GM21717 (cell line): ENCODE measurements around the gene TOR1A.
"Not testable (repeated sequence)": the region's sequence is repeated elsewhere in the genome, so short reads cannot be mapped to it uniquely, and the experiment has no call there.

Source experiments
- ATAC-seq: cut with Tn5 transposase; IDR thresholded peaks from one replicate; pipeline ENCODE4 v1.9.1; 2021; ENCODE audit warnings: mild to moderate bottlenecking, moderate library complexity; ENCODE audit not compliant: unreplicated experiment

TOR1A gene

GRCh38 chr9:129783516-129784361, 40.2 kb downstream of the TOR1A start:
- ATAC-seq, result no peak

GRCh38 chr9:129781981-129782380, 42.0 kb downstream of the TOR1A start:
- ATAC-seq, result no peak

GRCh38 chr9:129781131-129781530, 42.8 kb downstream of the TOR1A start:
- no peak for ATAC-seq

GRCh38 chr9:129779560-129780190, 44.3 kb downstream of the TOR1A start:
- no peak for ATAC-seq

DNA sequence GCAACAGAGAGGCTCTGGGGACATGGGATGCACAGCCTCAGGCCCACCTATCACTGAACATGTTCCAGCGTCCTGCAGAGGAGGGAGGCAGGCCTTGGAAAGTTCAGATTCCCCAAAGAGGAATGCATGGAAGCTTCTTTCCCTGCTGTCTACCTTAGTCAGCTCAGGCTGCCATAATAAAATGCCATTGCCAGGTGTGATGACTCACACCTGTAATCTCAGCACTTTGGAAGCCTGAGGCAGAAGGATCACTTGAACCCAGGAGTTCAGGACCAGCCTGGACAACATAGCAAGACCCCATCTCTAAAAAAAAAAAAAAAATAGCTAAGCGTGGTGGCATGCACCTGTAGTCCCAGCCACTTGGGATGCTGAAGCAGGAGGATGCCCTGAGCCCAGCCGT, 45.5 kb downstream of the TOR1A start:
- ATAC-seq, result no peak

- no peak for ATAC-seq
Measured at GRCh38 chr9:129777769-129778130, 46.2 kb downstream of the TOR1A start.

- ATAC-seq, result no peak
Measured at GRCh38 chr9:129776938-129777768, 46.8 kb downstream of the TOR1A start.

DNA sequence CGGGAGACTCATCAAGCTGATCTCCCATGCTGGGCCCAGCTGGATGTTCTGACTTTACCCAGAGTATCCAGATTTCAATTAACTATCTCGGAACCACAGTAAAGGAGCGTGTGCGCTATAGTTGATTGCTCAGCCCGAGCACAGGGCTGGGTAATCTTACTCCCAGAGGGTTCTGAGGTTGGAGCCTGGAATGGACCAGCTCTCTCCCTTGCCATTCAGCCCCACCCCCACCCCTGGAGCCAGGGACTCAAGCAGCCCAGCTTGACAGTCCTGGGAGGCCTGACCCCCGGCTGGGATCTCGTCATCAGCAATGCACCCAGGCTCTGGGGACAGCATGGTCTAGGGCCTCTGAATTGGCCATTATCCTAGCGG, 47.4 kb downstream of the TOR1A start:
- ATAC-seq, result no peak

DNA sequence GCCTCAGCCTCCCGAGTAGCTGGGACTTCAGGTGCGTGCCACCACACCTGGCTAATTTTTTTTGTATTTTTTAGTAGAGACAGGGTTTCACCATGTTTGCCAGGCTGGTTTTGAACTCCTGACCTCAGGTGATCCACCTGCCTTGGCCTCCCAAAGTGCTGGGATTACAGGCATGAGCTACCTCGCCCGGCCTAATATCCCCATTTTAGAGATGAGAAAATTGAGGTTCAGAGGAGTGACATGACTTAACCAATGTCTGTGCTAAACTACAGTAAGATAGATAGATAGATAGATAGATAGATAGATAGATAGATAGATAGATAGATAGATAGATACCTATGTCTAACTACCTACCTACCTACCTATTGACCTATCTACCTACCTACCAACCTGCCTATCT, 47.8 kb downstream of the TOR1A start:
- ATAC-seq, result not testable (repeated sequence)

DNA sequence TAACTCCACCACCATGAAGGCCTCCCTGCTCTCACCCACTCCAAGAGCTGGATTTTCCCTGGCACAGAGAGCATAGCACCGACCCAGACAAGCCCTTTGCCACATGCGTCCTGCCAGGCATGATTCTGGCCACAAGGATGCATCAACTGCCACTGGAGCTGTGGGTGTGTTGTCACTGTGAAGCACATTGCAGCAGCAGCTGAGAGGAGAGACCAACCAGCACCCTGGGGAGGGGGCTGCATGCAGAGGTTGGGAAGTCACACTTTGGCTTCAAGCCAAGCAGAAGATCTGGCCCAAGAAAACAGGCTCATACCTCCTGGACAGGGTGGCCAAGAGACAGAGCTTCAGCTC, 48.5 kb downstream of the TOR1A start:
- ATAC-seq, result no peak

DNA sequence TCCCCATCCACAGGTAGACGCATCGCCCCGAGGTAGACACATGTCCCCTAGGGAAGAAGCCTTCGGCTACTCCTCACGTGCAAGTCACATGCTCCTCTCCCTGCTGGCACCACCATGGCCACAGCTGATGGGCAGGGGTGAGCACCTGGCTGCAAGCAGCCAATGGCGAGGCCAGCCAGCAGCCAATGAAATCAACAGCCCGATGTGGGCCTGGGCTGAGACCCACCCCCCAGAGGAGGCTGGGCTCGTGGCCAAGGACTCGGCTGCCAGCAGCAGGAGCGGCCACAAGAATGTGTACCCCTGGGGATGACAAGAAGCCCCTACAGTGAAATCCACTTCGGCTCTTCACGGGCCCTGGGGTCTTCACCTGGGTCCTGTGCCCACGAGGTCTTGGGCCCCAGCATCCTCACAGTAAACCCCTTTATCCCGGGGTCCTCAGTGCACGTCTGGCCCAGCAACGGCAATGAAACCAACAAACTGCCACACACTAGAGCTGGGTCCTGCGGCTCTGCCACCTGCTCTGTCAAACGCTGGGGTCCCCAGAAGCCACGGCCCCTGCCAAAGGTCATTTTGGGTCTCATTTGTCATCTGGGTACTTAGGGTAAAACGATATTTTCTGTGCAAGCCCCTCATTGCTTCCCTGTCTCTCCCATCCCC, 49.0 kb downstream of the TOR1A start:
- ATAC-seq, result no peak

DNA sequence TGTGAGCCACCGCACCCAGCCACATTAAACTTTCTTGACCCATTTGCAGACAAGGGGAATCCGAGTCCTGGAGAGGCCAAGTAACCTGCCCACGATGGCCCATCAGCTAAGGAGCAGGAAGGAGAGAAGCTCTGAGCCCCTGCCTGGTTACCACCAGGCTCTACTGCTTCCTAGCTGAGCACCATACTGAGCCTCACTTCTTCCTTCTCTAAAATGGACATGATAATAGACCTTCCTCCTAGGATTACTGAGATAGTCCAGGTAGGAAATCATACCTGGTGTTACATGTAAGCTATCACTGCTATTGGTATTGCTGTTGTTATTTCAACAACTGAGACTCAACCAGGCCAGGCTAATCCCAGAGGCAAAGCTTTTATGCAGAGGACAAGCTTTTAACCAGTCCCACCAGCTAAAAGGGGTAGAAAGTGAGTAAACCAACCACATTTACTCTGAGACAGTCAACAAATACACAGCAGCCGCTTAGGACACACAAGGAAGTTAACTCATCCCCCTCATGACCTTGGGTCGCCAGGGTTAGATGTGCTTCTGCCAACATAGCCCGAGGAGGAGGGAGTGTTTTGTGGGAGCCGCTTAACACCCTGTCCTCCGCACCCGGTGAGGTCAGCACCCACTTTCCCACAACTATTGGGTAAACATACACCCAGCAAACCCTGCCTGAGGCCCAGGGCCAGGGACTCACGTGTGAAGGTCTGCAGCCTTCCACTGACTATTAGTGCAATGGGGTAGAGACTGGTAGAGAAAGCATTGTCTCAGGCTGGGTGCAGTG, 50.5 kb downstream of the TOR1A start:
- ATAC-seq, result no peak

- no peak for ATAC-seq
Measured at GRCh38 chr9:129770741-129771140, 53.2 kb downstream of the TOR1A start.

GRCh38 chr9:129769669-129770068, 54.3 kb downstream of the TOR1A start:
- no peak for ATAC-seq

GRCh38 chr9:129768486-129768885, 55.5 kb downstream of the TOR1A start:
- ATAC-seq, result no peak

DNA sequence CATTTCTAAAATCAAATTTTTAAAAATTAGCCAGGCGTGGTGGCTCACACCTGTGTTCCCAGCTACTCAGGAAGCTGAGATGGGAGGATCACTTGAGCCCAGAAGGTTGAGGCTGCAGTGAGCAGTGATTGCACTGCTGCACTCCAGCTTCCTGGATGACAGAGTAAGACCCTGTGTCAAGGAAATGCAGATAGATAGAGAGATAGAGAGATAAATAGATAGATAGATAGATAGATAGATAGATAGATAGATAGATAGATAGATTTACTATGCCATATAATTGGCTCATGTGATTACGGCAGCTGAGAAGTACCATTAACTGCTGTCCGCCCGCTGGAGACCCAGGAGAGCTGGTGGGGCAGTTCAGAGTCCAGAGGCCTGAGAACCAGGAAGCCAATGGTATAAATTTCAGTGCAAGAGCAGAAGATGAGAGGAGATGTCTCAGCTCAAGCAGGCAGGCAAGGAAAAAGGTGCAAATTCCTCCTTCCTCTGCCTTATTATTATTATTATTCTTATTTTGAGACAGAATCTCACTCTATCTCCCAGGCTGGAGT, 58.1 kb downstream of the TOR1A start:
- no peak for ATAC-seq

DNA sequence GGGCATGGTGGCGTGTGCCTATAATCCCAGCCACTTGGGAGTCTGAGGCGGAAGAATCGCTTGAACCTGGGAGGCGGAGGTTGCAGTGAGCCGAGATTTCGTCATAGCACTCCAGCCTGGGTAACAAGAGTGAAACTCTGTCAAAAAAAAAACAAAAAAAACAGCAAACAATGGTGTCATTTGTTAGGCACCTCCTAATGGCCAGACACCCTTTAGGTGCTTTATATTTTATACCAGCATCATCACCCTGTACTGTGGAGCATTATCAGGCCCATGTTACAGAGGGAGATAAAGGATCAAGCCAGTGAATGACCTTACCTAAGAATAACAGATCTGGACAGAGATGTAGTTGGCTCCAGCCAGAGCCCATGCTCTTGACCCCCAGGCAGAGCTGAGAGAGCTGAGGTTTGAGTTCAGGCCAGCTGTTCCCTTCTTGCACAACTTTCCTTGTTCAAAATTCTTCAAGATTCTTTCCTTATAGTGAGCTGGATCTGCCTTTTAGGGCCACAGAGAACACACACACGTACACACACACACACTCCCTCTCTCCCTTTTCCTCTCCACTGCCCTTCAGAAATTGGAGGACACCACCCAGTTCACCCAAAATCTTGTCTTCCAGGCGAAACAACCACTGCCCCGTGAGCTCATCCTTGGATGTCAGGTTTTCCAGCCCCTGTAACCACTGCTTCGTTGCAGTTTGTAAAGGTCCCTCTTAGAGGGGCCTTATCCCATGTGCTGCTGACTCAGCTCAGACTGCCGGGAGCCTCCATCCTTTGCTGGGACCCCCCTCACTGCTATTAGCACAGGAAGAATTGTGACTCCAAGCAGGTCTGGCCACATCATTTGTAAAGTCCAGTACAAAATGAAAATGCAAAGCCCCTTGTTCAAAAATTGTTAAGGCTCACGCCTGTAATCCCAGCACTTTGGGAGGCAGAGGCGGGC, 60.7 kb downstream of the TOR1A start:
- ATAC-seq, result no peak
